Fibroblast of villous mesenchyme (primary cell): ENCODE measurements around the gene EFTUD2. TPM values are rescaled to one million over a fixed set of nuclear protein-coding genes. Genes with fewer than 3 reads are reported as not detected.

Source experiments
- DNase-seq: peaks from one replicate; pipeline ENCODE4 v3.0.0-alpha.2; 2010; ENCODE audit warnings: low read depth
- H3K4me3 ChIP-seq: 2 replicates; pipeline ENCODE4 v1.5.1; 2011; ENCODE audit warnings: low read depth, mild to moderate bottlenecking, low read length
- CTCF ChIP-seq: IDR thresholded peaks from 2 replicates; pipeline ENCODE4 v1.5.1; 2012; ENCODE audit warnings: low read depth, mild to moderate bottlenecking, low read length; ENCODE audit not compliant: insufficient read depth
- total RNA-seq: library from RNA; depleted of rRNA; stranded (reverse); fragments of >200 nt; gene quantifications from 2 replicates; pipeline ENCODE4 v1.2.3, GENCODE V29; 2012

EFTUD2 gene
- total RNA-seq, 1 donor: 75.6 TPM

- H3K4me3 ChIP-seq: no peak overlapping the region
- peak; percentile 51 for DNase-seq
- no peak for TF ChIP-seq CTCF
These were observed 33.3 kb downstream of the EFTUD2 start for GRCh38 chr17:44865931-44866330.

- DNase-seq: peak; percentile 81
- TF ChIP-seq CTCF: peak; percentile 86
- no peak overlapping the region for H3K4me3 ChIP-seq
These were observed 34.0 kb downstream of the EFTUD2 start for GRCh38 chr17:44865231-44865660.

GRCh38 chr17:44864831-44865230 lies 34.4 kb downstream of the EFTUD2 start:
- TF ChIP-seq CTCF: no peak
- no peak overlapping the region for H3K4me3 ChIP-seq
- no peak for DNase-seq

- no peak for TF ChIP-seq CTCF
- H3K4me3 ChIP-seq: no peak overlapping the region
- DNase-seq: no peak
These were observed 36.0 kb downstream of the EFTUD2 start for GRCh38 chr17:44863061-44863918.

GRCh38 chr17:44862278-44862914 lies 36.8 kb downstream of the EFTUD2 start:
- no peak for TF ChIP-seq CTCF
- no peak overlapping the region for H3K4me3 ChIP-seq
- no peak for DNase-seq

GRCh38 chr17:44859701-44860100 lies 39.5 kb downstream of the EFTUD2 start:
- no peak for TF ChIP-seq CTCF
- no peak for DNase-seq
- H3K4me3 ChIP-seq: no peak overlapping the region
